GM18907 (cell line): ENCODE measurements around the gene TNFRSF8.

Source experiments
- ATAC-seq: cut with Tn5 transposase; IDR thresholded peaks from one replicate; pipeline ENCODE4 v1.9.1; 2021; ENCODE audit warnings: mild to moderate bottlenecking, moderate library complexity; ENCODE audit not compliant: unreplicated experiment

Gene TNFRSF8

GRCh38 chr1:12140515-12141162 lies 77.5 kb downstream of the TNFRSF8 start:
- no peak for ATAC-seq

GRCh38 chr1:12141163-12141850 lies 78.2 kb downstream of the TNFRSF8 start:
- no peak for ATAC-seq

GRCh38 chr1:12142141-12142823 lies 79.2 kb downstream of the TNFRSF8 start:
- no peak for ATAC-seq

- no peak for ATAC-seq
These were observed 80.0 kb downstream of the TNFRSF8 start for GRCh38 chr1:12142891-12143630.

- ATAC-seq, result no peak
These were observed 80.6 kb downstream of the TNFRSF8 start for GRCh38 chr1:12143631-12144155.

- ATAC-seq, result no peak
These were observed 81.1 kb downstream of the TNFRSF8 start for GRCh38 chr1:12144236-12144635.

GRCh38 chr1:12144969-12145368 lies 81.9 kb downstream of the TNFRSF8 start:
- no peak for ATAC-seq

- no peak for ATAC-seq
These were observed 82.7 kb downstream of the TNFRSF8 start for GRCh38 chr1:12145616-12146342.

- ATAC-seq, result no peak
These were observed 83.4 kb downstream of the TNFRSF8 start for GRCh38 chr1:12146343-12147112.

GRCh38 chr1:12147201-12147701 lies 84.1 kb downstream of the TNFRSF8 start:
- ATAC-seq, result no peak

- ATAC-seq, result no peak
These were observed 85.3 kb downstream of the TNFRSF8 start for GRCh38 chr1:12148160-12148957.

- ATAC-seq, result no peak
These were observed 86.1 kb downstream of the TNFRSF8 start for GRCh38 chr1:12148958-12149790.

- no peak for ATAC-seq
These were observed 86.7 kb downstream of the TNFRSF8 start for GRCh38 chr1:12149791-12150175.

GRCh38 chr1:12150456-12151200 lies 87.5 kb downstream of the TNFRSF8 start:
- no peak for ATAC-seq

GRCh38 chr1:12151465-12151864 lies 88.4 kb downstream of the TNFRSF8 start:
- no peak for ATAC-seq

GRCh38 chr1:12152113-12152891 lies 89.2 kb downstream of the TNFRSF8 start:
- ATAC-seq, result peak; percentile 57
